T-helper 17 cell (primary cell): Measurements from ENCODE around the gene ACOT7. TPM values are rescaled to one million over a fixed set of nuclear protein-coding genes. Genes with fewer than 3 reads are reported as not detected.
A peak's percentile ranks its signal among the peaks of the same experiment; 100 is the strongest.
"Not testable (repeated sequence)": the region's sequence is repeated elsewhere in the genome, so short reads cannot be mapped to it uniquely, and the experiment has no call there.

Experiments
- ATAC-seq: fragments of 150-1000 bp; cut with Tn5 transposase; 2 replicates; pipeline ENCODE4 v1.10.0; 2021; ENCODE audit warnings: mild to moderate bottlenecking, moderate library complexity
- DNase-seq, 3 donors: peaks; one replicate each; pipeline versions ENCODE4 v3.0.0 to v3.0.0-alpha.2; 2020 to 2021
- H3K9me3 ChIP-seq: one replicate; pipeline ENCODE4 v1.7.0; 2013; ENCODE audit warnings: low read length, mild to moderate bottlenecking; ENCODE audit not compliant: control insufficient read depth, poor library complexity, severe bottlenecking
- H3K27ac Mint-ChIP-seq: one replicate; pipeline ENCODE4 v1.8.0; 2022; ENCODE audit warnings: mild to moderate bottlenecking, moderate library complexity, mixed read lengths
- H3K27me3 Mint-ChIP-seq: one replicate; pipeline ENCODE4 v1.8.0; 2022; ENCODE audit warnings: mixed read lengths
- H3K36me3 Mint-ChIP-seq: one replicate; pipeline ENCODE4 v1.8.0; 2022; ENCODE audit warnings: low read depth, mixed read lengths
- H3K4me1 Mint-ChIP-seq: one replicate; pipeline ENCODE4 v1.8.0; 2022; ENCODE audit warnings: mild to moderate bottlenecking, mixed read lengths
- H3K4me3 Mint-ChIP-seq: one replicate; pipeline ENCODE4 v1.8.0; 2022; ENCODE audit warnings: mild to moderate bottlenecking, moderate library complexity, mixed read lengths
- total RNA-seq, 4 donors: library from RNA in 2 of 4; stranded (reverse) in 2 of 4; gene quantifications; one replicate each; pipeline ENCODE4 v1.2.3 and lab custom pipeline; 2022 to 2026

The ACOT7 gene
- total RNA-seq, 2 donors from 2014 or later, result 4.9 to 7.1 TPM

- Mint-ChIP-seq H3K27ac (peak overlapping the region; percentile 79), H3K27me3 (peaks cover 5% of the 10 kb centered on the region), H3K4me3 (no peak overlapping the region), H3K4me1 (peaks cover 7% of the 10 kb centered on the region), H3K36me3 (no peaks in the 10 kb centered on the region)
- DNase-seq, result no peak
- no peaks in the 10 kb centered on the region for H3K9me3 ChIP-seq
- no peak for ATAC-seq
Observed at GRCh38 chr1:6399294-6399693, 5.7 kb upstream of the ACOT7 start.

DNA sequence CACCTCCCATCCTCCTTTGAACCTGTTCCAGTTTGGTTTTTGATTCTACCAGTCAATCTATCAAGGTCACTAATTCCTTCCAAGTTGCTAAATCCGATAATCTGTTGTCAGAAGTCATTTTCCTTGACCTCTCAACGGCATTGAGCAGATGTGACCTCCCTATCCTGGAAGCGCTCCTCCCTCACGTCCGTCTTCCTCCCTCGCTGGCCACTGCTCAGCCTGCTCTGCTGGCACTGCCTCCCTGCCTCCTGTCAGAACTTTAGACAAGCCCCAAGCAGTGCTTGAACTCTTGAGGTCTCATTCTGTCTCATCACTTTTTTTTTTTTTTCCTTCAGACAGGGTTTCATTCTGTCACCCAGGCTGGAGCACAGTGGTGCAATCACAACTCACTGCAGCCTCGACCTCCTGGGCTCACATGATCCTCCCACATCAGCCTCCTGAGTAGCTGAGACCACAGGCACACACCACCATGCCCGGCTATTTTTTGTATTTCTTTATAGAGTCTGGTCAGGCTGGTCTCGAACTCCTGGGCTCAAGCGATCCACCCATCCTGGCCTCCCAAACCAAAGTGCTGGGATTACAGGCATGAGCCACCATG lies 4.4 kb upstream of the ACOT7 start:
- DNase-seq, result no peak
- Mint-ChIP-seq H3K4me1 (peaks cover 13% of the 10 kb centered on the region), H3K36me3 (no peaks in the 10 kb centered on the region), H3K27me3 (peaks cover 5% of the 10 kb centered on the region), H3K4me3 (no peak overlapping the region), H3K27ac (no peak overlapping the region)
- H3K9me3 ChIP-seq, result no peaks in the 10 kb centered on the region
- ATAC-seq, result no peak

DNA sequence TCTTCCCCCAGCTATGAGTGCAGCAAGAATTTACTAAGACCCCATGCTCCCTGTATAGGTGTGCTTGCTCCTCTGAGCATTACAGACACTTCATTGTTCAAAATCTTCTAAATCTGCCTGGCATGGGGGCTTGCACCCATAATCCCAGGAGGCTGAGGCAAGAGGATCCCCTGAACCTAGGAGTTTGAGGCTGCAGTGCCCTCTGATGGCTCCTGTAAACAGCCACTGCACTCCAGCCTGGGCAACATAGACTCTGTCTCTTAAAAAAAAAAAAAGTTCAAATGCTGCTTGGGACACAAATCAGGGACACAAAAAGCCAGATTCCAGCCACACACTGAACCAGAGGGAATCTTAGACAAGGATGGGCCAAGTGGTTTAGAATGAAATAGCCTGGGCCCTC lies 3.4 kb upstream of the ACOT7 start:
- Mint-ChIP-seq H3K27ac (no peak overlapping the region), H3K27me3 (peaks cover 5% of the 10 kb centered on the region), H3K36me3 (no peaks in the 10 kb centered on the region), H3K4me3 (no peak overlapping the region), H3K4me1 (peaks cover 18% of the 10 kb centered on the region)
- DNase-seq (no peak), ATAC-seq (no peak)
- H3K9me3 ChIP-seq, result no peaks in the 10 kb centered on the region

GRCh38 chr1:6395781-6396244 lies 2.2 kb upstream of the ACOT7 start:
- H3K4me1 Mint-ChIP-seq, result peaks cover 19% of the 10 kb centered on the region
- H3K9me3 ChIP-seq, H3K27me3 Mint-ChIP-seq, H3K27ac Mint-ChIP-seq, DNase-seq, H3K4me3 Mint-ChIP-seq, ATAC-seq, H3K36me3 Mint-ChIP-seq: not testable (repeated sequence)

DNA sequence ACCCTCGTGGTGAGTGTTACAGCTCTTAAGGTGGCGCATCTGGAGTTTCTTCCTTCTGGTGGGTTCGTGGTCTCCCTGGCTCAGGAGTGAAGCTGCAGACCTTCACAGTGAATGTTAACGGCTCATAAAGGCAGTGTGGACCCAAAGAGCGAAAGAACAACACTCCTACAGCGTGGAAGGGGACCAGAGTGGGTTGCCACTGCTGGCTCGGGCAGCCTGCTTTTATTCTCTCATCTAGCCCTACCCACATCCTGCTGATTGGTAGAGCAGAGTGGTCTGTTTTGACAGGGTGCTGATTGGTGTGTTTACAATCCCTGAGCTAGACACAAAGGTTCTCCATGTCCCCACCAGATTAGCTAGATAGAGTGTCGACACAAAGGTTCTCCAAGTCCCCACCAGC lies 1.6 kb upstream of the ACOT7 start:
- H3K27ac Mint-ChIP-seq, result peak overlapping the region; percentile 78
- not testable (repeated sequence) for DNase-seq, ATAC-seq, H3K36me3 Mint-ChIP-seq, H3K27me3 Mint-ChIP-seq, H3K9me3 ChIP-seq
- H3K4me1 Mint-ChIP-seq, result peaks cover 19% of the 10 kb centered on the region
- peak overlapping the region; percentile 70 for H3K4me3 Mint-ChIP-seq

- Mint-ChIP-seq H3K36me3 (no peaks in the 10 kb centered on the region), H3K4me3 (peak overlapping the region; percentile 90), H3K4me1 (peaks cover 19% of the 10 kb centered on the region), H3K27ac (no peak overlapping the region), H3K27me3 (no peaks in the 10 kb centered on the region)
- DNase-seq (no peak), ATAC-seq (no peak)
- H3K9me3 ChIP-seq, result no peaks in the 10 kb centered on the region
Observed at GRCh38 chr1:6392809-6393399, 663 bp downstream of the ACOT7 start.

- H3K9me3 ChIP-seq, result no peaks in the 10 kb centered on the region
- Mint-ChIP-seq H3K4me1 (peaks cover 19% of the 10 kb centered on the region), H3K4me3 (peak overlapping the region; percentile 90), H3K36me3 (no peaks in the 10 kb centered on the region), H3K27me3 (no peaks in the 10 kb centered on the region), H3K27ac (peak overlapping the region; percentile 34)
- DNase-seq, result no peak
- ATAC-seq, result no peak
Observed at GRCh38 chr1:6391951-6392808, 1.4 kb downstream of the ACOT7 start.

GRCh38 chr1:6389971-6390370 lies 3.6 kb downstream of the ACOT7 start:
- no peaks in the 10 kb centered on the region for H3K36me3 Mint-ChIP-seq
- H3K4me3 Mint-ChIP-seq, result no peak overlapping the region
- no peaks in the 10 kb centered on the region for H3K9me3 ChIP-seq
- peaks cover 15% of the 10 kb centered on the region for H3K4me1 Mint-ChIP-seq
- no peak overlapping the region for H3K27ac Mint-ChIP-seq
- no peaks in the 10 kb centered on the region for H3K27me3 Mint-ChIP-seq
- DNase-seq, result no peak
- ATAC-seq, result no peak

- Mint-ChIP-seq H3K4me1 (no peaks in the 10 kb centered on the region), H3K27ac (no peak overlapping the region), H3K36me3 (no peaks in the 10 kb centered on the region), H3K4me3 (no peak overlapping the region), H3K27me3 (no peaks in the 10 kb centered on the region)
- no peaks in the 10 kb centered on the region for H3K9me3 ChIP-seq
- ATAC-seq, result no peak
- DNase-seq, result no peak
Observed at GRCh38 chr1:6386371-6386949, 7.1 kb downstream of the ACOT7 start.

GRCh38 chr1:6385488-6386191 lies 7.9 kb downstream of the ACOT7 start:
- no peaks in the 10 kb centered on the region for H3K4me1 Mint-ChIP-seq
- H3K4me3 Mint-ChIP-seq, result no peak overlapping the region
- no peaks in the 10 kb centered on the region for H3K27me3 Mint-ChIP-seq
- ATAC-seq, result no peak
- H3K27ac Mint-ChIP-seq, result no peak overlapping the region
- no peaks in the 10 kb centered on the region for H3K9me3 ChIP-seq
- H3K36me3 Mint-ChIP-seq, result no peaks in the 10 kb centered on the region
- no peak for DNase-seq

DNA sequence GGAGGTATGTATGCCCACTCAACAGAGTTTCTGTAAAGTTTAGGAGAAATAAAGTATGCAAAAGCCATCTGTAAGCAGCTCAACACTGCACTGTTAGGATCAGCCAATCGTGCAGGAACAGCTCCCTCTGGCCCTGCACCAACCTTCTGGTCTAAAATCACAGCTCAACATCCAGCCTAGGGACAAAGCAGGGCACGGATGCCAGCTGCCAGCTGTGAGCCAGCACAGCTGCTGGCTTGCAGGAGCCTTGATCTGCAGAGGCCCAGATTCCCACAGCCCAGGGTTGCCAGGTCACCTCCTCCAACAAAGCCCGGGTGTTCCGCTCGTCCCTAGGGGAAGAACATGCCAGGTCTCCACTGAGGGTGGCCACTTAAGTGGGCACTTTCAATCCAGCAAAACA lies 8.6 kb downstream of the ACOT7 start:
- H3K27me3 Mint-ChIP-seq, result no peaks in the 10 kb centered on the region
- no peaks in the 10 kb centered on the region for H3K9me3 ChIP-seq
- no peak for ATAC-seq
- no peaks in the 10 kb centered on the region for H3K4me1 Mint-ChIP-seq
- H3K36me3 Mint-ChIP-seq, result no peaks in the 10 kb centered on the region
- no peak for DNase-seq
- H3K4me3 Mint-ChIP-seq, result no peak overlapping the region
- H3K27ac Mint-ChIP-seq, result no peak overlapping the region

- H3K9me3 ChIP-seq, result no peaks in the 10 kb centered on the region
- ATAC-seq, result no peak
- no peak overlapping the region for H3K27ac Mint-ChIP-seq
Observed at GRCh38 chr1:6384135-6384534, 9.4 kb downstream of the ACOT7 start.

GRCh38 chr1:6380037-6380436 lies 13.5 kb downstream of the ACOT7 start:
- no peaks in the 10 kb centered on the region for H3K4me1 Mint-ChIP-seq
- H3K27ac Mint-ChIP-seq, result no peak overlapping the region
- ATAC-seq (no peak), DNase-seq (no peak)
- H3K9me3 ChIP-seq, result no peaks in the 10 kb centered on the region
- no peaks in the 10 kb centered on the region for H3K36me3 Mint-ChIP-seq
- no peak overlapping the region for H3K4me3 Mint-ChIP-seq
- no peaks in the 10 kb centered on the region for H3K27me3 Mint-ChIP-seq

More at GRCh38 chr1:6384135-6384534, 9.4 kb downstream of the ACOT7 start:
- no peaks in the 10 kb centered on the region for H3K27me3 Mint-ChIP-seq
- H3K4me1 Mint-ChIP-seq, result no peaks in the 10 kb centered on the region
- H3K36me3 Mint-ChIP-seq, result no peaks in the 10 kb centered on the region
- no peak for DNase-seq
- no peak overlapping the region for H3K4me3 Mint-ChIP-seq
